ENCODE results near the gene FAM53C. TPM values are rescaled to one million over a fixed set of nuclear protein-coding genes. Genes with fewer than 3 reads are reported as not detected.

Gene FAM53C
- total RNA-seq, 1 experiment from 2014 or later, result 50.4 TPM

GRCh38 chr5:138338411-138339090 is 485 bp downstream of the FAM53C start:
- no peaks in the 10 kb centered on the region for H3K27me3 ChIP-seq (ENCODE audit: control insufficient read depth, insufficient read depth, low read length)
- ATAC-seq (no peak), DNase-seq (ENCODE audit: low read depth, low spot score) (no peak)
- POLR2A ChIA-PET, result interaction anchor here (0.7 to 1.0 kb wide), 3 partner anchors 11 to 159 kb away, joined by 3 to 6 read pairs (median 4); partner anchors contain the start of genes KDM3B and KIF20A
- H3K9me3 ChIP-seq (ENCODE audit: control insufficient read depth, insufficient read depth, low read depth, low read length), result no peaks in the 10 kb centered on the region
- in situ Hi-C loops (cut with HindIII; ENCODE audit: low pct_unique_long_range_greater_than_20kb, low sequenced_read_pairs), result no loop called here
- TF ChIP-seq CTCF (IDR thresholded peaks at IDR 0.05), result no peak
- TF ChIP-seq POLR2AphosphoS5 (IDR thresholded peaks at IDR 0.05; ENCODE audit: low read depth, low read length), result no peak
- no peak for TF ChIP-seq TCF7L2 (IDR thresholded peaks at IDR 0.05; ENCODE audit: low read depth, low read length)
- no peak for TF ChIP-seq REST (IDR thresholded peaks at IDR 0.05; ENCODE audit: insufficient read depth in 1 of 2, low read depth in 2 of 2, low read length in 1 of 2)
- no peak for TF ChIP-seq SIN3A (IDR thresholded peaks at IDR 0.05; ENCODE audit: borderline replicate concordance, insufficient read depth, low read depth, low read length)
- BruUV-seq (replicated peaks), result no TSS peak
- peaks cover 11% of the 10 kb centered on the region for H3K36me3 ChIP-seq (ENCODE audit: control insufficient read depth, insufficient read depth, low read length)
- intact Hi-C loops (cut with micrococcal nuclease; ENCODE audit: unreplicated experiment), result no loop called here
- H3K4me1 ChIP-seq (ENCODE audit: control insufficient read depth, insufficient read depth, low read length), result peaks cover 23% of the 10 kb centered on the region
- peak overlapping the region; percentile 88 to 92 for H3K4me3 ChIP-seq (ENCODE audit: low read depth in 2 of 2, low read length in 2 of 2)
- CTCF ChIA-PET, result interaction anchor here (1.9 kb wide), 1 partner anchor 14 kb away, joined by 9 read pairs; the partner anchor contains the start of gene KDM3B
- H3K27ac ChIP-seq (ENCODE audit: low read length), result peak overlapping the region; percentile 98

- BruUV-seq (replicated peaks), result TSS peak; percentile 73
- ChIA-PET CTCF (no interaction called here), POLR2A (no interaction called here)
- TF ChIP-seq CTCF (IDR thresholded peaks at IDR 0.05) (no peak), SIN3A (IDR thresholded peaks at IDR 0.05; ENCODE audit: borderline replicate concordance, insufficient read depth, low read depth, low read length) (no peak), POLR2AphosphoS5 (IDR thresholded peaks at IDR 0.05; ENCODE audit: low read depth, low read length) (no peak), TCF7L2 (IDR thresholded peaks at IDR 0.05; ENCODE audit: low read depth, low read length) (no peak), REST (IDR thresholded peaks at IDR 0.05; ENCODE audit: insufficient read depth in 1 of 2, low read depth in 2 of 2, low read length in 1 of 2) (no peak)
- ATAC-seq (no peak), DNase-seq (ENCODE audit: low read depth, low spot score) (no peak)
- peaks cover 23% of the 10 kb centered on the region for H3K4me1 ChIP-seq (ENCODE audit: control insufficient read depth, insufficient read depth, low read length)
- H3K27me3 ChIP-seq (ENCODE audit: control insufficient read depth, insufficient read depth, low read length), result no peaks in the 10 kb centered on the region
- peaks cover 11% of the 10 kb centered on the region for H3K36me3 ChIP-seq (ENCODE audit: control insufficient read depth, insufficient read depth, low read length)
- H3K9me3 ChIP-seq (ENCODE audit: control insufficient read depth, insufficient read depth, low read depth, low read length), result no peaks in the 10 kb centered on the region
- intact Hi-C loops (cut with micrococcal nuclease; ENCODE audit: unreplicated experiment) (no loop called here), in situ Hi-C loops (cut with HindIII; ENCODE audit: low pct_unique_long_range_greater_than_20kb, low sequenced_read_pairs) (no loop called here)
- peak overlapping the region; percentile 98 for H3K27ac ChIP-seq (ENCODE audit: low read length)
- peak overlapping the region; percentile 88 to 92 for H3K4me3 ChIP-seq (ENCODE audit: low read depth in 2 of 2, low read length in 2 of 2)
These were observed 1.0 kb downstream of the FAM53C start for GRCh38 chr5:138339091-138339456.

Measured in Panc1 (cell line).